Ishikawa (cell line): Measurements from ENCODE around the gene CCDC78.

Experiments
- CEBPB ChIP-seq: IDR thresholded peaks from 2 replicates; pipeline ENCODE4 v1.6.1; 2012
- CREB1 ChIP-seq: IDR thresholded peaks from 2 replicates; pipeline ENCODE4 v1.6.1; 2012; ENCODE audit warnings: low read depth
- EGR1 ChIP-seq: IDR thresholded peaks from 2 replicates; pipeline ENCODE4 v1.6.1; 2012
- EP300 ChIP-seq: IDR thresholded peaks from 2 replicates; pipeline ENCODE4 v1.6.1; 2012; ENCODE audit warnings: borderline replicate concordance
- FOXM1 ChIP-seq: IDR thresholded peaks from 2 replicates; pipeline ENCODE4 v1.6.1; 2012; ENCODE audit warnings: low read depth, borderline replicate concordance
- NFIC ChIP-seq: IDR thresholded peaks from 2 replicates; pipeline ENCODE4 v1.6.1; 2012
- RAD21 ChIP-seq: IDR thresholded peaks from 2 replicates; pipeline ENCODE4 v1.6.1; 2012; ENCODE audit warnings: low read depth
- TAF1 ChIP-seq: IDR thresholded peaks from 2 replicates; pipeline ENCODE4 v1.6.1; 2012; ENCODE audit warnings: low read depth, mild to moderate bottlenecking
- TCF12 ChIP-seq: IDR thresholded peaks from 2 replicates; pipeline ENCODE4 v1.6.1; 2012; ENCODE audit warnings: low read depth
- TEAD4 ChIP-seq: IDR thresholded peaks from 2 replicates; pipeline ENCODE4 v1.6.1; 2012
- YY1 ChIP-seq: IDR thresholded peaks from 2 replicates; pipeline ENCODE4 v1.6.1; 2012; ENCODE audit warnings: low read depth
- ZBTB7A ChIP-seq: IDR thresholded peaks from 2 replicates; pipeline ENCODE4 v1.6.1; 2012; ENCODE audit warnings: low read depth
- TF ChIP-seq, protein P1 (sequence below): IDR thresholded peaks from 2 replicates; pipeline ENCODE4 v1.6.1; 2012
- TF ChIP-seq, protein P2 (sequence below): IDR thresholded peaks from 2 replicates; pipeline ENCODE4 v1.6.1; 2012
- TF ChIP-seq, protein P3 (sequence below): IDR thresholded peaks from 2 replicates; pipeline ENCODE4 v1.6.1; 2012; ENCODE audit warnings: low read depth, mild to moderate bottlenecking

Gene CCDC78

DNA sequence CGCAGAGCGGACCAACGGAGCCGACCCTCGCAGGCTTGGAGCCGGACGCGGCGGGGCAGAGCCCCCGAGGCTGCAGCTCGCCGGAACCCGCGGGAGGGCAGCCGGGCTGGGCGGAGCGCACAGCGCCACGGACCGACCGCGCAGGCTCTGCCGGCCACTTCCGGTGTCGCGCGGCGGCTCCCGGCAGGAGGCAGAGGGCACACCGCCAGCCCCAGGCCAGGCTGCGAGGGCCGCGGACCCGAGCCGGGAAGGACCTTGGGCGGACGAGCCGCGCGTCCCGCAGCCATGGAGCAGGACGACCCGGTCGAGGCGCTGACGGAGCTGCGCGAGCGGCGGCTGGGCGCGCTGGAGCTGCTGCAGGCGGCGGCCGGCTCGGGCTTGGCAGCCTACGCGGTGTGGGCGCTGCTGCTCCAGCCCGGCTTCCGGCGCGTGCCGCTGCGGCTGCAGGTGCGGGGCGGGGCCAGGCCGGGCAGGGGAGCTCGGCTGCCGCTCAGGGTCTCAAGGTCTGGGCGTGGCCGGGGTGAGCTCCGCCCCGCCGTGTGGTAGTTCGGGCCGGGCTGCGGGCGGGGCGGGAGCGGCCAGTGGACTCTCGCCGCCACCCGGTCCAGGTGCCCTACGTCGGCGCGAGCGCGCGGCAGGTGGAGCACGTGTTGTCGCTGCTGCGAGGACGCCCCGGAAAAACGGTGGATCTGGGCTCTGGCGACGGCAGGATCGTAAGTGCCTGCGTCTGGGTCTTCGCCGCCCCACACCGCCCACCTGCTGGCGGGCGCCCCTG lies 5.1 kb downstream of the CCDC78 start, which contains the start of gene ANTKMT:
ANTKMT (plus strand) TSS at position 157 of the 775 bp plus-strand sequence; CDS start at position 286, 129 bp downstream.
- no peak; the same call in 1 of the 2 replicates for TF ChIP-seq RAD21
- TF ChIP-seq FOXM1 = no peak
- TF ChIP-seq EGR1 = no peak
- TF ChIP-seq, protein P1, sequence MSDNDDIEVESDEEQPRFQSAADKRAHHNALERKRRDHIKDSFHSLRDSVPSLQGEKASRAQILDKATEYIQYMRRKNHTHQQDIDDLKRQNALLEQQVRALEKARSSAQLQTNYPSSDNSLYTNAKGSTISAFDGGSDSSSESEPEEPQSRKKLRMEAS = peak; percentile 100
- TF ChIP-seq TCF12 = no peak; the same call in 1 of the 2 replicates
- peak; percentile 25; the same call in 1 of the 2 replicates for TF ChIP-seq TAF1
- TF ChIP-seq ZBTB7A = 0 out of 2 replicates have a peak, but pooled peaks have one; percentile 73
- TF ChIP-seq, protein P2, sequence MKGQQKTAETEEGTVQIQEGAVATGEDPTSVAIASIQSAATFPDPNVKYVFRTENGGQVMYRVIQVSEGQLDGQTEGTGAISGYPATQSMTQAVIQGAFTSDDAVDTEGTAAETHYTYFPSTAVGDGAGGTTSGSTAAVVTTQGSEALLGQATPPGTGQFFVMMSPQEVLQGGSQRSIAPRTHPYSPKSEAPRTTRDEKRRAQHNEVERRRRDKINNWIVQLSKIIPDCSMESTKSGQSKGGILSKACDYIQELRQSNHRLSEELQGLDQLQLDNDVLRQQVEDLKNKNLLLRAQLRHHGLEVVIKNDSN = peak; percentile 49
- TF ChIP-seq CREB1 = no peak
- TF ChIP-seq YY1 = 0 out of 2 replicates have a peak, but pooled peaks have one; percentile 10
- TF ChIP-seq, protein P3, sequence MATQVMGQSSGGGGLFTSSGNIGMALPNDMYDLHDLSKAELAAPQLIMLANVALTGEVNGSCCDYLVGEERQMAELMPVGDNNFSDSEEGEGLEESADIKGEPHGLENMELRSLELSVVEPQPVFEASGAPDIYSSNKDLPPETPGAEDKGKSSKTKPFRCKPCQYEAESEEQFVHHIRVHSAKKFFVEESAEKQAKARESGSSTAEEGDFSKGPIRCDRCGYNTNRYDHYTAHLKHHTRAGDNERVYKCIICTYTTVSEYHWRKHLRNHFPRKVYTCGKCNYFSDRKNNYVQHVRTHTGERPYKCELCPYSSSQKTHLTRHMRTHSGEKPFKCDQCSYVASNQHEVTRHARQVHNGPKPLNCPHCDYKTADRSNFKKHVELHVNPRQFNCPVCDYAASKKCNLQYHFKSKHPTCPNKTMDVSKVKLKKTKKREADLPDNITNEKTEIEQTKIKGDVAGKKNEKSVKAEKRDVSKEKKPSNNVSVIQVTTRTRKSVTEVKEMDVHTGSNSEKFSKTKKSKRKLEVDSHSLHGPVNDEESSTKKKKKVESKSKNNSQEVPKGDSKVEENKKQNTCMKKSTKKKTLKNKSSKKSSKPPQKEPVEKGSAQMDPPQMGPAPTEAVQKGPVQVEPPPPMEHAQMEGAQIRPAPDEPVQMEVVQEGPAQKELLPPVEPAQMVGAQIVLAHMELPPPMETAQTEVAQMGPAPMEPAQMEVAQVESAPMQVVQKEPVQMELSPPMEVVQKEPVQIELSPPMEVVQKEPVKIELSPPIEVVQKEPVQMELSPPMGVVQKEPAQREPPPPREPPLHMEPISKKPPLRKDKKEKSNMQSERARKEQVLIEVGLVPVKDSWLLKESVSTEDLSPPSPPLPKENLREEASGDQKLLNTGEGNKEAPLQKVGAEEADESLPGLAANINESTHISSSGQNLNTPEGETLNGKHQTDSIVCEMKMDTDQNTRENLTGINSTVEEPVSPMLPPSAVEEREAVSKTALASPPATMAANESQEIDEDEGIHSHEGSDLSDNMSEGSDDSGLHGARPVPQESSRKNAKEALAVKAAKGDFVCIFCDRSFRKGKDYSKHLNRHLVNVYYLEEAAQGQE = no peak
- peak; percentile 82; the same call in 1 of the 2 replicates for TF ChIP-seq NFIC
- no peak for TF ChIP-seq CEBPB
- TF ChIP-seq TEAD4 = 0 out of 2 replicates have a peak, but pooled peaks have one; percentile 26

DNA sequence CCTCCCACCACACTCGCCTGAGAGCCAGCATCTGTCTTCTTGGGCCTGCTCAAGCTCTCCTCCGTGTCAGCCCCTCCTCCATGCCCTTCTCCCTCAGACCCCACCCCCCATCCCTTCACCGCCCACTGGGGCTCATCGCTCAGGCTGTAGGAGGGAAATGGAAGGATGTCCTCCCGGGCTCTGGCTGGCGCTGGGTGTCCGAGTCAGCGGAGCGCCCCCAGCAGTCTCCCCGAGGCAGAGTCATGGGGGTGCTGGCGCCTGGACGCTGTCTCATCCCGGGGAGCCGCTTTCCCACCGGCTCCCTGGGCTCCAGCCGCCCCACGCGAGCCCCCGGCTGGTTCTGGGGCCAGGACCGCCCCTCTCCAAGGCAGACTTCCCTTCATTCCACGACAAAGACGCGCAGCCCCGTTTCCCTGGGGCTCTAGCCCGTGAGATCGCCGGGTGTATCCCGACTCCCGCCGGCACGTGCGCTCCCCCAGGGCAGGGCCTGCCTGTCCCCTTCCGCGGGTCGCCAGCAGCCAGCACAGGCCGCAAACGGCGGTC lies 5.7 kb downstream of the CCDC78 start:
- TF ChIP-seq, protein P1 = peak; percentile 36; the same call in 1 of the 2 replicates
- TF ChIP-seq EGR1 = no peak

DNA sequence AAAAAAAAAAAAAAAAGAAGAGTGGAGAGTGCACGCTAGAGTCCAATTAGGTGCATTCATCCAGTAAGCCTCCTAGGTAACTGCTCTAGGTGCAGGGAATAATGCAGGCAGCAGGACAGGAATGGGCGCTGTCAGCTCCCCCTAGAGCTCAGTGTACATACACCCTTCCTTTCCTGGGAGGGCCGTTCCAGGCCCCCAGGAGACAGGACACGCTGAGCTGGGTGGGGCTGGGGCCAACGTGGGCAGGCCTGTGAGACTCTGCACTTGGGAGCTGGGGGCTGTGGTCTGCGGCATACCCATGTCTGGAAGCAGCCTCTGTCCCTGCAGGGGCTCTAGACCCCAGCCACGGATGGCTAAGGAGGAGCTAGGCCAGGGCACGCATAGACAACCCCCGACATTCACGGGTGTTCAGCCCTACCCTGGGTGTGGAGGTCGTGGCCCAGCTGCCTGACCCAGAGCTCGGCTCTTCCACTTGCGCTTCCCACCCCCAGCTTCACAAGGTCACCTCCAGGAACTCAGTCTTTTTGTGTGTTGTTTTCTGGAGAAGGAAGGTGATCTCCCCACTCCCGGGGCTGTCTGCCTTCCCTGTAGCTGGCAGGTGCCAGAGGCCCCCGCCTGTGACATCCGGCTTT lies 6.3 kb downstream of the CCDC78 start:
- TF ChIP-seq NFIC = no peak
- TF ChIP-seq, protein P3 = no peak
- TF ChIP-seq YY1 = no peak
- TF ChIP-seq RAD21 = no peak; the same call in none of the 2 replicates
- no peak for TF ChIP-seq TEAD4
- TF ChIP-seq EGR1 = no peak
- no peak for TF ChIP-seq CEBPB
- TF ChIP-seq, protein P1 = no peak
- TF ChIP-seq FOXM1 = no peak
- no peak for TF ChIP-seq TAF1
- TF ChIP-seq, protein P2 = no peak
- no peak for TF ChIP-seq CREB1
- TF ChIP-seq TCF12 = no peak
- no peak for TF ChIP-seq EP300
- no peak for TF ChIP-seq ZBTB7A

DNA sequence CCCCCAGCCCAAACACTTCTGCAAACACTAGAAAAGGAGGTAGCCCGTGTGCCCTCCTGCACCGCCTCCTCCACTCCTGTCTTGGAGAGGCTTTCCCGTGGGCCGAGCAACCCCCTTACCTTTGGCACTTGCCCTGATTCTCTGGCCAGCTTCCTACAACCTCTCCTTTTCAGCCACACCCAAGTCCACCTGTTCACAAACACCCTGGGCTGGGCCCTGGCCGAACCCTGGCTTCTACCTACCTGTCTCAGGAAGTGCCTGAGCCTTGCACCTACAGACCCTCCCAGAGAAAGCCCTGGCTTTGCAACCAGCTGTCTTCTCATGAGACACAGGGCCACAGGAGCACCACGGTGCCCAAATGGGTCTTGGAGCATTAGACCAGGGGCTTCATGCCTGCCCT lies 7.3 kb downstream of the CCDC78 start:
- TF ChIP-seq, protein P1 = no peak

DNA sequence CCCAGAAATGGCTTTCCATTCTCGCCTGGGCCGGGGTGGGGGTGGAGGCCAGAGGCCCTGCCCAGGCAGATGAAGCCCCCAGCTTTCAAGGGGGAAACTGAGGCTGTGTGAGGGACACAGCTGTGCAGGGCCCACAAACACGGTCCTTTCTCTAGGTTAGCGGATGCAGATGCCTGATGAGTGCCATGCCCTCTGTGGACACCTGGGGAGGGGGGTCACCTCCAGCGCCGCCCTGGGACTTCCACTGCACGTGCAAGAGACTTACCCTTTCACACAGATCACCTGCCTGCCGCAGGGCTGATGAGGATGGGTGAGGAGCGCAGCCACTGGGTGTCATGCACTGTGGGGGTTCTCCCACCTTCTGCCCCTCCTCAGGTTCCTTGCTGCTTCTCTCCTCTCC lies 7.9 kb downstream of the CCDC78 start:
- no peak for TF ChIP-seq RAD21
- no peak for TF ChIP-seq TAF1
- no peak for TF ChIP-seq TCF12
- TF ChIP-seq, protein P3 = no peak
- TF ChIP-seq, protein P2 = no peak
- no peak for TF ChIP-seq FOXM1
- no peak for TF ChIP-seq CREB1
